Epithelial cell of prostate (primary cell): ENCODE measurements around the gene CHD8.
"Not testable (repeated sequence)": the region's sequence is repeated elsewhere in the genome, so short reads cannot be mapped to it uniquely, and the experiment has no call there.

Experiments
- DNase-seq: peaks from one replicate; pipeline ENCODE4 v3.0.0-alpha.2; 2011; ENCODE audit warnings: low read depth, low spot score
- H3K27ac ChIP-seq: fragments of 450-650 bp; 2 replicates; pipeline ENCODE4 v1.5.1; 2017; ENCODE audit warnings: mild to moderate bottlenecking

The CHD8 gene

DNA sequence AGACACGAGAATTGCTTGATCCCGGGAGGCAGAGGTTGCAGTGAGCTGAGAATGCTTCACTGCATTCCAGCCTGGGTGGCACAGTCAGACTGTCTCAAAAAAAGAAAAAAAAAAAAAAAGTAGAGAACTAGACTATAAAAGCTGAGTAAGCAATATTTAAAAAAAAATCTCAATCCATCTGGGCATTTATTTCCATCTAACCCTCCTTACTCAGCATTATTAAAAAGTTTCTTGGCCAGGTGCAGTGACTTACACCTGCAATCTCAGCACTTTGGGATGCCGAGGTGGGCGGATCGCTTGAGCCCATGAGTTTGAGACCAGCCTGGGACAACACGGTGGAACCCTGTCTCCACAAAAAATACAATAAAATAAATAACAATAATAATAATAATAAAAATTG, 76.6 kb downstream of the CHD8 start:
- no peak overlapping the region for H3K27ac ChIP-seq
- no peak for DNase-seq

GRCh38 chr14:21373980-21374379, 81.9 kb downstream of the CHD8 start:
- DNase-seq: no peak
- H3K27ac ChIP-seq: no peak overlapping the region

GRCh38 chr14:21372814-21373213, 83.1 kb downstream of the CHD8 start:
- not testable (repeated sequence) for DNase-seq, H3K27ac ChIP-seq

DNA sequence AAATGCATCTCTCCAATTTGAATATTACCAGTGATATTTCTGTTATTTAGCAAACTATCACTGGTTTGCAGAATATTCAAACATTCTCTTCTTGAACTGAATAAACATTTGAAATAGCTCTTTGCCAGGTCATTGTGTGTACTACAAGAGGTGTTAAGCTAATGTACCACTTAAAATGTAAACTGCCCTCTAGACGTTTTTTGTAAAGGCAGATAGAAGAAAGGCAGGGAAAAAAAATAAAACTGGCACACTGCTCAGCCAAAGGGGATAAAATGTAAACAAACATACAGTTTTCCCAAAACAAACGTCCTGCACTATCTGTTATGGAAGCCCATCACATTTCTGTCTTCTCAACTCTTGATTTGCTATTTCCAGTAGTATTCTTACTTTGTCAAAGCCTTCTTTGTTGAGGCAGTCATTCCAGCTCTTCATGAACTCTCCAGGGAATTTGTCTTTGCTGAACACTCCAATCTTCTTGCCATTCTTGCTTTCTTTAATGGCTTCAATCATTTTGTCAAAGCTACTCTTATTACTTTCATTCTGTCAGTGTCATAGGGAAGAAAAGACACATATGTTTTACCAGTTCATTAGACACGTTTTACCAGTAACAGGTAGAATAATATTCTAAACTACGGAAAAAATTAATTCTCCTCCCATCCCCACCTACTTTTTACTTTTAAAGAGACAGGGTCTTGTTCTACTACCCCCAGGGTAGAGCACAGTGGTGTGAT, 85.8 kb downstream of the CHD8 start:
- H3K27ac ChIP-seq: no peak overlapping the region
- no peak for DNase-seq

DNA sequence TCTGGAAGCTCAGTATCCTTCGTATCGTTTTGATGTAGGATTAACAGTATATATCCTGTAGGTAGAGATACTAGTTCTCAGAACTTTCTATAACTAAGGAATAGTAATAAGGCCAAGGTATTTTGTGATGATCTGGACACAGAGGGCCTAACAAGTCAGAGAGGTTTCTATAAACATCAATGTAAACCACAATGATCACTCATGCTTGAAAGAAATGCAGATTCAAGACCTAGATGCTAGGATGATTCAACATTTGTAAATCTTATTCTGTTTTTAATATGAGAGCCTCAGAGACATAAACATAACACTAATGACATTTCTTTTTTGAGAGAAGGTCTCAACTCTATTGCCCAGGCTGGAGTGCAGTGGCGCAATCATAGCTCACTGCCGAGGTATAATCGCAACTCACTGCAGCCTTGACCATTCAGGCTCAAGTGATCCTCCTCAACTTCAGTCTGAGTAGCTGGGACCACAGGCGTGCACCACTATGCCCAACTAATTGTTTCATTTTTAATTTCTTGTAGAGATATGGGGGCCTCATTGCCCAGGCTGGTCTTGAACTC, 88.3 kb downstream of the CHD8 start:
- no peak for DNase-seq
- no peak overlapping the region for H3K27ac ChIP-seq

- no peak overlapping the region for H3K27ac ChIP-seq
- no peak for DNase-seq
These were observed 99.4 kb downstream of the CHD8 start for GRCh38 chr14:21356511-21356910.

DNA sequence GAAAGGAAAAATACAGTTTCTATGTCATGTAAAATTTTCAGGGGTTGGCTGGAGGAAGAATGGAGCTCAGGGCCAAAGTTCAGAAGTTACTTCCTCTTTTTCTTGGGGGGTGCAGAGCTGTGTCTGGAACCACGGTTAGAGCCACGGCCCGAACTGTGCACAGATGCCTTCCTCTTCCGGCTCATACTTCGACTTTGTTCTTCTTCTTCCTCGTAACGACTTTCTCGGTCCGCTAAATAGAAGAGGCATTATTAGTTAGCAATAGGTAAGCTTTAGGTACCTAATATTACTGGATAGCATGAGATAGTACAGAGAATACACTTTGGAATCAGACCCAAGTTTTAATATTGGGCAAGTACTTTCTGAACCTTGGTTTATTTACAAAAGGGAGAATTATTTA, 103.3 kb downstream of the CHD8 start:
- H3K27ac ChIP-seq: no peak overlapping the region
- DNase-seq: no peak

DNA sequence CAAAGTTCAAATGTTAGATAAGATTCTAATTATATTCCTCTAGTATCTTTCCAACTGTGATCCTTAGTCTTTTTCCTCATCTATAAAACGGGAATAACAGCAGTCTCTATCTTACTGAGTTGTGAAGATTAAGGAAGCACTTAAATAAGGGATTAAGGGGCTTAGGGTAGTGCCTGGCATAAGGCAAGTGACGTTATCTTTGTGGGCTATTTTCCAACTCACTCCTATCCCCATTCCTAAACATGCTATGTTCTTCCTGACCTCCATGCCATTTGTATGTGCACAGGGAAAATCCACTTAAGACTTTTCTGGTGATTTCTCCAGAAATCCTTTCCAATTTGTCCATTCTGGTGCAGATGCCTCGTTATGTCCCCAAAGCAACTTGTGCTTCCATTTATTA, 105.4 kb downstream of the CHD8 start:
- no peak overlapping the region for H3K27ac ChIP-seq
- no peak for DNase-seq

GRCh38 chr14:21347201-21347600, 108.7 kb downstream of the CHD8 start:
- H3K27ac ChIP-seq: no peak overlapping the region
- no peak for DNase-seq

- no peak overlapping the region for H3K27ac ChIP-seq
- no peak for DNase-seq
These were observed 109.3 kb downstream of the CHD8 start for GRCh38 chr14:21346532-21347135.

GRCh38 chr14:21343035-21343794, 112.7 kb downstream of the CHD8 start:
- no peak for DNase-seq
- H3K27ac ChIP-seq: no peak overlapping the region
